CD8-positive, alpha-beta memory T cell (primary cell): ENCODE data around the gene SEMA4A. TPM values are rescaled to one million over a fixed set of nuclear protein-coding genes. Genes with fewer than 3 reads are reported as not detected.
"Not testable (repeated sequence)": the region's sequence is repeated elsewhere in the genome, so short reads cannot be mapped to it uniquely, and the experiment has no call there.

Source experiments
- CTCF ChIA-PET: fragments of 350-600 bp; sonication (Branson Sonifier 250); formaldehyde crosslinking; loops from one replicate; lab custom pipeline; 2021; ENCODE audit warnings: antibody characterized with exemption; lab: Charles Lee
- POLR2A ChIA-PET: fragments of 350-600 bp; sonication (Branson Sonifier 250); formaldehyde crosslinking; loops from one replicate; lab custom pipeline; 2021; ENCODE audit warnings: antibody characterized with exemption; lab: Charles Lee
- DNase-seq, 5 donors: peaks; one replicate each; pipeline versions ENCODE4 v3.0.0 to v3.0.0-alpha.2; 2020 to 2022; ENCODE audit warnings: mixed read lengths in 1 of 5
- H3K27ac ChIP-seq: one replicate; pipeline ENCODE4 v1.7.0; 2013; ENCODE audit warnings: low read depth, mild to moderate bottlenecking, low read length, moderate library complexity
- H3K27me3 ChIP-seq: 2 replicates; pipeline ENCODE4 v1.7.0; 2013; ENCODE audit warnings: low read length, mild to moderate bottlenecking; ENCODE audit not compliant: insufficient read depth, poor library complexity, severe bottlenecking
- H3K36me3 ChIP-seq: 2 replicates; pipeline ENCODE4 v1.7.0; 2013; ENCODE audit warnings: mild to moderate bottlenecking, low read length, moderate library complexity; ENCODE audit not compliant: insufficient read depth
- H3K4me1 ChIP-seq: 2 replicates; pipeline ENCODE4 v1.7.0; 2013; ENCODE audit warnings: mild to moderate bottlenecking, low read length, moderate library complexity; ENCODE audit not compliant: insufficient read depth
- H3K4me3 ChIP-seq: 2 replicates; pipeline ENCODE4 v1.7.0; 2013; ENCODE audit warnings: mild to moderate bottlenecking, low read length
- H3K9me3 ChIP-seq: 2 replicates; pipeline ENCODE4 v1.7.0; 2013; ENCODE audit warnings: mild to moderate bottlenecking, low read length
- H3K27ac Mint-ChIP-seq, 8 donors: one replicate each; pipeline ENCODE4 v1.8.0; 2020 to 2021; ENCODE audit warnings: mixed read lengths in 8 of 8, mild to moderate bottlenecking in 6 of 8, inconsistent platforms in 3 of 8, moderate library complexity in 3 of 8
- H3K27me3 Mint-ChIP-seq, 2 donors: one replicate each; pipeline ENCODE4 v1.8.0; 2020 to 2021; ENCODE audit warnings: mixed read lengths in 2 of 2, mild to moderate bottlenecking in 1 of 2, moderate library complexity in 1 of 2
- H3K36me3 Mint-ChIP-seq, 3 donors: one replicate each; pipeline ENCODE4 v1.8.0; 2020 to 2021; ENCODE audit warnings: mixed read lengths in 3 of 3, inconsistent platforms in 1 of 3, mild to moderate bottlenecking in 1 of 3
- H3K4me1 Mint-ChIP-seq, 3 donors: one replicate each; pipeline ENCODE4 v1.8.0; 2020 to 2021; ENCODE audit warnings: mixed read lengths in 3 of 3, inconsistent platforms in 1 of 3, mild to moderate bottlenecking in 1 of 3
- H3K4me3 Mint-ChIP-seq, 7 donors: one replicate each; pipeline ENCODE4 v1.8.0; 2020 to 2021; ENCODE audit warnings: mixed read lengths in 7 of 7, mild to moderate bottlenecking in 6 of 7, moderate library complexity in 4 of 7, inconsistent platforms in 2 of 7
- H3K9me3 Mint-ChIP-seq, 5 donors: one replicate each; pipeline ENCODE4 v1.8.0; 2020 to 2022; ENCODE audit warnings: mixed read lengths in 5 of 5, mild to moderate bottlenecking in 3 of 5, moderate library complexity in 2 of 5, inconsistent platforms in 1 of 5
- polyA plus RNA-seq: library from polyadenylated mRNA; unstranded; fragments of 300-500 nt; fragmentation: Illumina TruSeq; gene quantifications from one replicate; pipeline ENCODE4 v1.2.3, GENCODE V29; 2021
- total RNA-seq, 2 experiments: library from RNA; stranded (reverse); gene quantifications; one replicate each; pipeline ENCODE4 v1.2.3, GENCODE V29; 2021

The SEMA4A gene
- total and polyA plus RNA-seq, 3 experiments from 2014 or later: 10.7 to 23.0 (median 21.6) TPM

DNA sequence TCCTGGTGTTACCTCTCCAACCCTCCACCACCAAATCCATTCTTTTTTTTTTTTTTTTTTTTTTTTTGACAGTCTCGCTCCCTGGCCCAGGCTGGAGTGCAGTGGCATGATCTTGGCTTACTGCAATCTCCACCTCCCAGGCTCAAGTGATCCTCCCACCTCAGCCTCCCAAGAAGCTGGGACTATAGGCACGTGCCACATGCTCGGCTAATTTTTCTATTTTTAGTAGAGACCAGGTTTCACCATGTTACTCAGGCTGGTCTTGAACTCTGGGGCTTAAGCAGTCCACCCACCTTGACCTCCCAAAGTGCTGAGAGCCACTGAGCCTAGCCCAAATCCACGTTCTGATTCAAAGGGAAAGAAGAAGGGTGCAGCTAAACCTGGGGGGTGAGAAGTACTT is 32.4 kb upstream of the SEMA4A start:
- peaks cover 0 to 14% (median 0%) of the 10 kb centered on the region in 3 donors for H3K36me3 Mint-ChIP-seq
- H3K9me3 ChIP-seq, H3K9me3 Mint-ChIP-seq, POLR2A ChIA-PET, H3K27me3 Mint-ChIP-seq, H3K4me3 ChIP-seq, DNase-seq, H3K36me3 ChIP-seq, H3K27me3 ChIP-seq, H3K4me3 Mint-ChIP-seq: not testable (repeated sequence)
- Histone ChIP-seq H3K4me1 (peaks cover 36% of the 10 kb centered on the region), H3K27ac (peak overlapping the region; percentile 88)
- H3K27ac Mint-ChIP-seq: peak overlapping the region in 3 of 8 donors; percentile 6 to 85 (median 36)
- H3K4me1 Mint-ChIP-seq: peaks cover 36 to 73% (median 59%) of the 10 kb centered on the region in 3 donors
- CTCF ChIA-PET: interaction anchor here (0.7 to 25.4 kb wide), 3 partner anchors 8 to 104 kb away, joined by 3 to 702 read pairs (median 78); no protein-coding TSS in a partner anchor

DNA sequence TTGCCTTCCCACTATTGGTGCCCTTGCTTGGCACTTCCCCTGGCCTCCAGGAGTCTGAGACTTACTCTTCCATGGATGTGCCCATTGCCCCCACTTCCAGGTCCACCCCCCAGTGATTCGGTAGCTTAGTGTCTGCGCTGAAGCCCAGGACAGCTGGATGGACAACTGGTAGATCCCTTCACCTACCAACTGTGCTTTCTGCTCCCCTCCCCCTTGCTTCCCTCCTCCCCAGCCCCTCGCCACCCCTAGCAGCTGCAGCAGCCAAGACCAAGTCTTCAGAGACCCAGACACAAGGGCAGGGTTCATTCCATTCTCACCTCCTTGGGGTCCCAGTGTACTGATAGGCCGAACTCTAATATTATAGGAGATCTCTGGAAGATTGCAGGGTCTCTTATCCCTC is 31.9 kb upstream of the SEMA4A start:
- Histone ChIP-seq H3K4me1 (peaks cover 40% of the 10 kb centered on the region), H3K9me3 (no peaks in the 10 kb centered on the region), H3K4me3 (no peak overlapping the region), H3K36me3 (no peaks in the 10 kb centered on the region), H3K27ac (peak overlapping the region; percentile 88), H3K27me3 (no peaks in the 10 kb centered on the region)
- DNase-seq: no peak
- POLR2A ChIA-PET: no interaction called here
- Mint-ChIP-seq H3K4me3 (peak overlapping the region in 1 of 7 donors; percentile 22), H3K36me3 (peaks cover 0 to 10% (median 0%) of the 10 kb centered on the region in 3 donors), H3K4me1 (peaks cover 36 to 73% (median 59%) of the 10 kb centered on the region in 3 donors), H3K9me3 (no peaks in the 10 kb centered on the region), H3K27ac (peak overlapping the region in 4 of 8 donors; percentile 37 to 85 (median 66)), H3K27me3 (peaks cover 0 to 8% of the 10 kb centered on the region in 2 donors)
- CTCF ChIA-PET: interaction anchor here (9.0 to 25.4 kb wide), 2 partner anchors 7 to 22 kb away, joined by 78 to 702 read pairs; no protein-coding TSS in a partner anchor

DNA sequence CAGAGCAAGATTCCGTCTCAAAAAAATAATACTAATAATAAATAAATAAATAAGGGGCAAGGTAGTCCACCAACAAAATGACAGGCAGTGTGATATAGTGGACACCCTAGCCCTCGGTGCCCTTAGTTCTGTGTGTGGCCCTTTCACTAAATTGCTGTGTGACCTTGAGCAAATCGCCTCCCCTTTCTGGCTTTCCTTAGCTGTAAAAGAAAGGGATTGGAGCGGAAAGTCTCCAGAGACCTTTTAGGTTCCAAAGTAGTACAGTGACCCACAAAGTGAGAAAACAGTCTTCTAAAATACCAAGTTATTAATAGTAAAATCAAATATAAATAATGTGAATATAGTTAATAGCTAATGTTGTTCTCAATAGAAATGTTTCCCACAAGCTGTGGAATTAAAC is 31.3 kb upstream of the SEMA4A start:
- no peaks in the 10 kb centered on the region for H3K9me3 ChIP-seq
- peaks cover 47% of the 10 kb centered on the region for H3K4me1 ChIP-seq
- Mint-ChIP-seq H3K4me3 (no peak overlapping the region), H3K27ac (peak overlapping the region in 2 of 8 donors; percentile 70 to 93), H3K4me1 (peaks cover 40 to 76% (median 62%) of the 10 kb centered on the region in 3 donors), H3K36me3 (peaks cover 0 to 10% (median 0%) of the 10 kb centered on the region in 3 donors), H3K27me3 (peaks cover 0 to 6% of the 10 kb centered on the region in 2 donors), H3K9me3 (no peaks in the 10 kb centered on the region)
- H3K36me3 ChIP-seq: no peaks in the 10 kb centered on the region
- CTCF ChIA-PET: interaction anchor here (25.4 kb wide), 1 partner anchor 23 kb away, joined by 702 read pairs; no protein-coding TSS in a partner anchor
- H3K27me3 ChIP-seq: no peaks in the 10 kb centered on the region
- POLR2A ChIA-PET: no interaction called here
- peak overlapping the region; percentile 88 for H3K27ac ChIP-seq
- no peak for DNase-seq
- H3K4me3 ChIP-seq: no peak overlapping the region

DNA sequence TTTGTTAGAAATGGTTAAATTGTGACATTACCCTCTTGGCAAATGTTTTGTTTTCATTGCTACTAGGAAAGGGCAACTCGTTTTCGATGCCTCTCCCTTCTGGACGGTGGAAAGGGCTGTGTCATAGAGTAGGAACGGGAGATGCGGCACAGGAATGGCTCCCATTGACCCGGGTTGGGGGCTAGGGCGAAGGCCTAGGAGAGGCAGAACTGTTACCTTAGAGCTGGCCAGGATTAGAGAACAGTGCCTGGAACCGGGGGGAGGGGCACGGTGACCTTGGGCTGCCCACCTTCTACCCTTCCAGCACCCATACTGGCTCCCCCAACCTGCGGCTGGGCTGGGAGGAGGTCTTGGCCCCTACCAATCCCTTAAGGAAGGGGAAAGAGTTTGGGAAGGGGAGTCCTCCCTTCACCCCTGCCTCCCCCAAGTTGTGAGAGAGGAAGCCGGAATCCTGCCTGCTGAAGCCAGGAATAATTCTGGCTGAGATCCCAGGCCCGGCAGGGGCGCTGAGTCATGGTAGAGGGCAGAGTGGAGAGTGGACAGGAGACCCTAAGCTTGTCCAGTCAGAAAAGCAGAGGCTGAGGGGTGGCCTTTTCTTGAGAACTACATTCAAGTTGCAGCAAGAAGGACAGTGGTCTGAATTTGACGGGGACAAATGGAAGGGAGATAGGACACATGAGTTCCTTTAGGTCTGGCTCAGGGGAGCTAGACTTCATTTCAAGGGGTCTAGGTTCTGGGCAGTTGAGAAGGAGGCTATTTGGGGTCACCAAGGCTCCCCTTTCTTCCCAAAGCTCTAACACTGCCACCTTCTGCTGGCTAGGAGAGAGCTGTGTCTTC is 30.6 kb upstream of the SEMA4A start:
- H3K9me3 ChIP-seq: no peaks in the 10 kb centered on the region
- Mint-ChIP-seq H3K27ac (peak overlapping the region in 7 of 8 donors; percentile 35 to 97 (median 94)), H3K4me3 (peak overlapping the region in 3 of 7 donors; percentile 4 to 24 (median 19)), H3K4me1 (peaks cover 47 to 79% (median 69%) of the 10 kb centered on the region in 3 donors), H3K9me3 (no peaks in the 10 kb centered on the region), H3K36me3 (peaks cover 0 to 10% (median 0%) of the 10 kb centered on the region in 3 donors), H3K27me3 (peaks cover 0 to 6% of the 10 kb centered on the region in 2 donors)
- H3K27ac ChIP-seq: peak overlapping the region; percentile 88
- H3K27me3 ChIP-seq: no peaks in the 10 kb centered on the region
- POLR2A ChIA-PET: interaction anchor here (0.6 kb wide), 1 partner anchor 9 kb away, joined by 3 read pairs; no protein-coding TSS in a partner anchor
- peak in 1 of 5 donors; percentile 11 for DNase-seq
- no peaks in the 10 kb centered on the region for H3K36me3 ChIP-seq
- peaks cover 53% of the 10 kb centered on the region for H3K4me1 ChIP-seq
- H3K4me3 ChIP-seq: peak overlapping the region; percentile 28
- CTCF ChIA-PET: interaction anchor here (0.9 to 25.4 kb wide), 2 partner anchors 9 to 23 kb away, joined by 3 to 702 read pairs; no protein-coding TSS in a partner anchor

DNA sequence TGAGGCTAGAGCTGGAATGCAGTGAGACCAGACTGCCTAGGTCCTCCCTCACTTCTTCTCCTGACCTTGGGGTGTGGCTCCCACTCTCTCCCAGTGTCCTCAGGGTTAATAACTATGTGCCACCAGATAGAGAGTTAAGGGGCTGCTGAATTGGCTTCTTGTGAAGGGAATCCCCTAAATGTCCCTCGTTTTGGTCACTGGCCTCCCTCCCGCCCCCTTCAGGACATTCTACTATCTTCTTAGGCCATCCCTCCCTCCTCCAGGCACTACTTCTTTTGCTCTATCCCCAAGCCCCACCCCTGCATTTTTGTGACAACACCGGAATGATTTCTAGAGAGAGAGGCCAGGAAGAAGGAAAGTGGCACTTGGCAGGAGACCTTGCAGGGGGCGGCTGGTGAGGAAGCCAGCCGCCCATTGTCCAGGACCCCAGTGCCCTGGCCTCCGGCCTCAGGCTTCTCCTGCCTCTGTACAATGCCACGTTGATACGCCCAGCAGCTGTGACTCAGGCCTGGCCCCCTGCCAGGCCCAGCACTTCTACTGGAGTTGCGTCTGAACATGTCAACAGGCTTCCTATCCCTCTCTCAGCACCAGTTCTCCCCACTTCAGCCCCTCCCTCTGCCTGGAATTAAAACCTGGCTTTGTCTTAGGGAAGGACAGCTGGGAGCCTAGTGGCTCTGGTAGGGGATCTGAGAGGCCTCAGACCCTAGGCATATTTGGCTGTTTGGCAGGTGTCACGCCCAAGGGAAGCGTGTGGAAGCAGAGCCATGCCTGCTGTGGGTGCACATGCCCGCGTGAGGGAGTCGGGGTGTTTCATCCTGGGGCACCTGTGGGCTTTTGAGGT is 29.8 kb upstream of the SEMA4A start:
- H3K4me3 Mint-ChIP-seq: peak overlapping the region in 6 of 7 donors; percentile 4 to 64 (median 34)
- Histone ChIP-seq H3K27me3 (no peaks in the 10 kb centered on the region), H3K4me1 (peaks cover 62% of the 10 kb centered on the region), H3K9me3 (no peaks in the 10 kb centered on the region), H3K4me3 (no peak overlapping the region), H3K27ac (peak overlapping the region; percentile 88), H3K36me3 (no peaks in the 10 kb centered on the region)
- ChIA-PET CTCF (interaction anchor here (0.9 to 25.4 kb wide), 3 partner anchors 8 to 24 kb away, joined by 3 to 702 read pairs (median 3); no protein-coding TSS in a partner anchor), POLR2A (interaction anchor here (0.6 kb wide), 1 partner anchor 19 kb away, joined by 3 read pairs; no protein-coding TSS in a partner anchor)
- peak overlapping the region; percentile 35 to 97 (median 94) for H3K27ac Mint-ChIP-seq
- H3K27me3 Mint-ChIP-seq: peaks cover 0 to 7% of the 10 kb centered on the region in 2 donors
- H3K36me3 Mint-ChIP-seq: peaks cover 0 to 6% (median 0%) of the 10 kb centered on the region in 3 donors
- no peaks in the 10 kb centered on the region for H3K9me3 Mint-ChIP-seq
- DNase-seq: peak; percentile 41 to 83 (median 54)
- H3K4me1 Mint-ChIP-seq: peaks cover 50 to 79% (median 72%) of the 10 kb centered on the region in 3 donors

DNA sequence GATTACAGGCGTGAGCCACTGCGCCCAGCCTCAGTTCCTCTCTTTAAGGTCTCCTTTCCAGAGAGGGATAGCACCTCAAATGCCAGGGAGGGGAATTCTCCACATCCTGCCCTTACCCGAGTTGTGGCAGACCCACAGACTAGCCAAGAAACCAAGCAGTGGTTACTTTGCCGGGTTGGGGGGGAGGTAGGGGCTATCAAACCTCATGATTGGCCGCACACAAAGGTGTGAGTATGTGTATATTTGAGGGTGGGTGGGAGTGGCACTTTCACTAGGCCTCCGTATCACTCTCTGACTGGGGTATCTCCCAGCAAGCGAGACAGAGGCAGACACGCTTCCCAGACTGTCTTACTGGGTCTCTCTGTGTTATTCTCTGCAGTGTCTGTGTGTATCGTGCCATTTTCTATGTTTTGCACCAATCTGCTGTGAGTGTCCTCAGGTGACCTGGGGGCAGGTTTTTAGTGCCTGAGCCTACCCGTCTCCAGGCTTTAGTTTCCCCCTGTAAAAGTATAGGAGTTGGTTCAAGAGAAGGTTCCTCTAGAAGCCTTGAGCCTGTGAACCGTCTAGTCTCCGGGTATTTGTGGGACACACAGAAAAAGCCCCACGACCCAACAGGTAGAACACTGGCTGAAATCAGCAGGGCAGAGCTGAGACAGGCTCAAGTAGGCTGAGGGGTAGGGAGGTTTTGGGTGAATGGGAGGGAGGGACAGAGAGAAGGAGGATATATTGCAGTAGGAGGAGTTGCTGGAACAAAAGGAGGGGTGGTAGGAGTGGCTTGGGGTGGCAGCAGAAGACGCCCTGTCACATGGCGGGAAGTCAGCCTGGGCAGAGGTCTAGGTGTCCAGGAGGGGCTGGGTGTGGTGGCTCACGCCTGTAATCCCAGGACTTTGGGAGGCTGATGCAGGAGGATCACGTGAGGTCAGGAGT is 28.6 kb upstream of the SEMA4A start:
- no peaks in the 10 kb centered on the region for H3K36me3 ChIP-seq
- peak overlapping the region in 6 of 7 donors; percentile 23 to 45 (median 32) for H3K4me3 Mint-ChIP-seq
- H3K27me3 Mint-ChIP-seq: peaks cover 0 to 7% of the 10 kb centered on the region in 2 donors
- no peaks in the 10 kb centered on the region for H3K9me3 ChIP-seq
- no peaks in the 10 kb centered on the region for H3K9me3 Mint-ChIP-seq
- peak; percentile 38 to 81 (median 55) for DNase-seq
- peaks cover 0 to 4% (median 0%) of the 10 kb centered on the region in 3 donors for H3K36me3 Mint-ChIP-seq
- H3K27ac Mint-ChIP-seq: peak overlapping the region; percentile 81 to 99 (median 94)
- H3K27me3 ChIP-seq: no peaks in the 10 kb centered on the region
- H3K4me1 Mint-ChIP-seq: peaks cover 56 to 84% (median 81%) of the 10 kb centered on the region in 3 donors
- ChIA-PET CTCF (interaction anchor here (6.7 to 25.4 kb wide), 2 partner anchors 8 to 26 kb away, joined by 78 to 702 read pairs; partner anchors contain the start of gene LMNA), POLR2A (no interaction called here)
- peak overlapping the region; percentile 88 for H3K27ac ChIP-seq
- peaks cover 73% of the 10 kb centered on the region for H3K4me1 ChIP-seq
- H3K4me3 ChIP-seq: no peak overlapping the region
